Caco-2 (cell line): ENCODE results near the gene UGDH. TPM values are rescaled to one million over a fixed set of nuclear protein-coding genes. Genes with fewer than 3 reads are reported as not detected.

Experiments
- BruUV-seq: library from RNA; stranded (reverse); fragments of 400-500 nt; replicated peaks from 2 replicates; lab custom pipeline; 2021; lab: Mats Ljungman, UMichigan
- CTCF ChIA-PET: fragments of 300-600 bp; sonication (Branson Sonifier 250); formaldehyde crosslinking; loops from one replicate; lab custom pipeline; 2022; ENCODE audit warnings: antibody characterized with exemption; lab: Charles Lee
- POLR2A ChIA-PET: fragments of 300-600 bp; sonication (Branson Sonifier 250); formaldehyde crosslinking; loops from one replicate; lab custom pipeline; 2022; ENCODE audit warnings: antibody characterized with exemption; lab: Charles Lee
- DNase-seq, 2 experiments: peaks; one replicate each; pipeline versions ENCODE4 v3.0.0 to v3.0.0-alpha.2; 2020 to 2022
- H3K27me3 ChIP-seq: replicated peaks from 2 replicates; pipeline ENCODE4 v1.6.0; 2011; ENCODE audit warnings: low read length; ENCODE audit not compliant: control insufficient read depth, insufficient read depth
- H3K36me3 ChIP-seq: 2 replicates; pipeline ENCODE4 v1.5.1; 2011; ENCODE audit warnings: low read length; ENCODE audit not compliant: control insufficient read depth, insufficient read depth
- H3K4me1 ChIP-seq: fragments of 250-450 bp; sonication (Bioruptor Pico); 2 replicates; pipeline ENCODE4 v1.5.1; 2020; ENCODE audit warnings: mild to moderate bottlenecking
- H3K4me3 ChIP-seq: 2 replicates; pipeline ENCODE4 v1.5.1; 2011; ENCODE audit warnings: low read depth, mild to moderate bottlenecking, control low read depth, low read length
- H3K9me3 ChIP-seq: fragments of 250-450 bp; sonication (Bioruptor Pico); 2 replicates; pipeline ENCODE4 v1.5.1; 2020; ENCODE audit warnings: mild to moderate bottlenecking, moderate library complexity
- H3K27ac Mint-ChIP-seq: one replicate; pipeline ENCODE4 v1.8.0; 2022; ENCODE audit warnings: mixed read lengths; ENCODE audit not compliant: unreplicated experiment
- H3K27me3 Mint-ChIP-seq: one replicate; pipeline ENCODE4 v1.8.0; 2022; ENCODE audit warnings: mixed read lengths; ENCODE audit not compliant: insufficient read depth, unreplicated experiment
- H3K36me3 Mint-ChIP-seq: one replicate; pipeline ENCODE4 v1.8.0; 2022; ENCODE audit warnings: mild to moderate bottlenecking, mixed read lengths; ENCODE audit not compliant: insufficient read depth, unreplicated experiment
- H3K4me1 Mint-ChIP-seq: one replicate; pipeline ENCODE4 v1.8.0; 2022; ENCODE audit warnings: low read depth, mixed read lengths; ENCODE audit not compliant: unreplicated experiment
- H3K4me3 Mint-ChIP-seq: one replicate; pipeline ENCODE4 v1.8.0; 2022; ENCODE audit warnings: mild to moderate bottlenecking, moderate library complexity, mixed read lengths; ENCODE audit not compliant: unreplicated experiment
- H3K9me3 Mint-ChIP-seq: one replicate; pipeline ENCODE4 v1.8.0; 2022; ENCODE audit warnings: mixed read lengths; ENCODE audit not compliant: unreplicated experiment
- CTCF ChIP-seq, 2 experiments: fragments of 200-600 bp in 1 of 2; IDR thresholded peaks; 1 replicate in 1 of 2; 2 replicates in 1 of 2; pipeline versions ENCODE4 v1.5.1 to v1.8.0; 2011 to 2022; ENCODE audit warnings: antibody characterized with exemption in 1 of 2, control low read depth in 1 of 2, inconsistent platforms in 1 of 2, low read depth in 1 of 2, low read length in 1 of 2, mild to moderate bottlenecking in 1 of 2, moderate library complexity in 1 of 2; ENCODE audit not compliant: insufficient read depth in 1 of 2, severe bottlenecking in 1 of 2, unreplicated experiment in 1 of 2
- intact Hi-C: fragments of 100-400 bp; cut with micrococcal nuclease; formaldehyde crosslinking; loops from one replicate; pipeline ENCODE4 v1.10.0; 2022; ENCODE audit not compliant: unreplicated experiment
- total RNA-seq: library from RNA; stranded (reverse); gene quantifications from 2 replicates; pipeline ENCODE4 v1.2.3, GENCODE V29; 2022

UGDH gene
- total RNA-seq, 1 experiment from 2014 or later: 139 TPM

- no peaks in the 10 kb centered on the region for H3K4me1 Mint-ChIP-seq
- peaks cover 3% of the 10 kb centered on the region; the same call in 1 of the 2 replicates for H3K36me3 ChIP-seq
- H3K4me1 ChIP-seq: no peaks in the 10 kb centered on the region
- peaks cover 95% of the 10 kb centered on the region for H3K36me3 Mint-ChIP-seq
- H3K27ac Mint-ChIP-seq: no peak overlapping the region
- intact Hi-C loops: no loop called here
- no peaks in the 10 kb centered on the region for H3K27me3 Mint-ChIP-seq
- no peak for DNase-seq
- ChIA-PET POLR2A (no interaction called here), CTCF (no interaction called here)
- no TSS peak for BruUV-seq
- no peak overlapping the region for H3K4me3 Mint-ChIP-seq
- H3K9me3 ChIP-seq: no peaks in the 10 kb centered on the region
- no peak overlapping the region for H3K4me3 ChIP-seq
- no peaks in the 10 kb centered on the region for H3K27me3 ChIP-seq
- no peaks in the 10 kb centered on the region for H3K9me3 Mint-ChIP-seq
- TF ChIP-seq CTCF (IDR thresholded peaks at IDR 0.05; ENCODE audit: insufficient read depth in 1 of 2, low read depth in 1 of 2, low read length in 1 of 2, severe bottlenecking in 1 of 2, unreplicated experiment in 1 of 2): no peak
These were observed 25.1 kb downstream of the UGDH start for GRCh38 chr4:39502019-39502663.

- BruUV-seq: no TSS peak
- no peak for TF ChIP-seq CTCF (IDR thresholded peaks at IDR 0.05; ENCODE audit: insufficient read depth in 1 of 2, low read depth in 1 of 2, low read length in 1 of 2, severe bottlenecking in 1 of 2, unreplicated experiment in 1 of 2)
- Histone ChIP-seq H3K4me1 (peaks cover 7% of the 10 kb centered on the region), H3K9me3 (no peaks in the 10 kb centered on the region), H3K27me3 (no peaks in the 10 kb centered on the region), H3K36me3 (peaks cover 3% of the 10 kb centered on the region; the same call in 1 of the 2 replicates), H3K4me3 (no peak overlapping the region)
- no peak for DNase-seq
- H3K9me3 Mint-ChIP-seq: no peaks in the 10 kb centered on the region
- H3K27me3 Mint-ChIP-seq: no peaks in the 10 kb centered on the region
- intact Hi-C loops: no loop called here
- H3K27ac Mint-ChIP-seq: no peak overlapping the region
- H3K4me3 Mint-ChIP-seq: no peak overlapping the region
- peaks cover 76% of the 10 kb centered on the region for H3K36me3 Mint-ChIP-seq
- ChIA-PET CTCF (no interaction called here), POLR2A (no interaction called here)
- H3K4me1 Mint-ChIP-seq: no peaks in the 10 kb centered on the region
These were observed 28.6 kb downstream of the UGDH start for GRCh38 chr4:39498727-39499020.

- no peak for TF ChIP-seq CTCF (IDR thresholded peaks at IDR 0.05; ENCODE audit: insufficient read depth in 1 of 2, low read depth in 1 of 2, low read length in 1 of 2, severe bottlenecking in 1 of 2, unreplicated experiment in 1 of 2)
- intact Hi-C loops: no loop called here
- POLR2A ChIA-PET: no interaction called here
- Mint-ChIP-seq H3K27ac (no peak overlapping the region), H3K9me3 (no peaks in the 10 kb centered on the region), H3K4me3 (no peak overlapping the region), H3K36me3 (peaks cover 70% of the 10 kb centered on the region), H3K4me1 (no peaks in the 10 kb centered on the region), H3K27me3 (no peaks in the 10 kb centered on the region)
- H3K36me3 ChIP-seq: peaks cover 3% of the 10 kb centered on the region; the same call in 1 of the 2 replicates
- CTCF ChIA-PET: no interaction called here
- BruUV-seq: no TSS peak
- no peak overlapping the region for H3K4me3 ChIP-seq
- no peaks in the 10 kb centered on the region for H3K9me3 ChIP-seq
- H3K4me1 ChIP-seq: peaks cover 9% of the 10 kb centered on the region
- no peaks in the 10 kb centered on the region for H3K27me3 ChIP-seq
- no peak for DNase-seq
These were observed 29.1 kb downstream of the UGDH start for GRCh38 chr4:39497909-39498726.
